ENCODE data around the gene KRT23. TPM values are rescaled to one million over a fixed set of nuclear protein-coding genes. Genes with fewer than 3 reads are reported as not detected.
"Not testable (repeated sequence)": the region's sequence is repeated elsewhere in the genome, so short reads cannot be mapped to it uniquely, and the experiment has no call there.

The KRT23 gene
- polyA plus RNA-seq, 4 donors: 0.57 to 2.3 (median 1.6) TPM

DNA sequence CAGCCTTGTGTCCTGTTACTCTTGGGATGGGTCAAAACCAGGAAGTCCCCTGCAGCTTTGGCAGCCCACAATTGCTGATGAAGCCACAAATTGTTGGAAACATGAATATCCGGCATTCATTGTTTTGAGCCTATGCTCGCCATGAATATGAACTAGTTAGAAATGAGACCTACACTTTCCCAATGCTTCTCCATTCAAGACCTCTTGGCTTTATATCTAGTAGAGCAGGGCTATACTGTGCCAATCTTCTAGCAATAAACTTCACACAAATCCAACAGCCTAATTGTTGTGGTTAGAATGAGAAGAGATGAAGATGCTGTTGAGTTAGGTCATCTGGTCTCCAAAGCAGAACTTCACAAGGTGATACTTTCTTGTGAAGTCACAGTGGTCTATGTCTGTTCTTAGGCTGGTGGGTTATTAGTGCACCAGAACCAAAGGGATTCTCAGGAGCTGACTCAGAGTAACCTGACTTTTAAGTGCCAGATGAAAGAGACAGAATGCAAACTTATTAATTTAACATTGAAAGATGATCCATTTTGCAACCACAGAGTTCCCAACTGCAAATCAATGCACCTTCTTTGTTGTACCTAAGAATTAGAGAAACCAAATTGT is 13.7 kb upstream of the KRT23 start:
- DNase-seq (ENCODE audit: low read depth in 4 of 4, low spot score in 2 of 4): no peak

GRCh38 chr17:40950176-40950575 is 12.7 kb upstream of the KRT23 start:
- DNase-seq (ENCODE audit: low read depth in 4 of 4, low spot score in 2 of 4): no peak

DNA sequence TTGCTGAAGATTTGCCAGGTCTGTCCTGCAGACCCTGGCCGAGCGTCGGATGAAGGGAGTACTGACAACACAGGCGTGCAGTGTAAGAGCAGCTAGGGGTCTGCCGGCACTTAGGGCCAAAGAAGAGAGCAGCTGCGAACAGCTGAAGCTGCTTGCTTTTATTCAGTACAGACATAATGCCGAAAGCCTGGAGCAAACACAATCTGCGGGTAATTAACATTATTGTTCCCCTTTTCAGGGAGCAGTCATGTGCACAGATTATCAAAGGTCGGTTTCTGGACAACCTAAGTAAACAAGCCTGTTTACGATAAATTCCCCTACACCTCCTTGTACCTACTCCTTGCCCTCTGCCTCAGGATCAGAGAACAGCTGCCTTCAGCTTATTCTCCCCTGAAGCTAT is 12.0 kb upstream of the KRT23 start:
- DNase-seq (ENCODE audit: low read depth in 4 of 4, low spot score in 2 of 4): no peak

- DNase-seq (ENCODE audit: low read depth in 4 of 4, low spot score in 2 of 4): no peak
These were observed 10.5 kb upstream of the KRT23 start for GRCh38 chr17:40947929-40948328.

DNA sequence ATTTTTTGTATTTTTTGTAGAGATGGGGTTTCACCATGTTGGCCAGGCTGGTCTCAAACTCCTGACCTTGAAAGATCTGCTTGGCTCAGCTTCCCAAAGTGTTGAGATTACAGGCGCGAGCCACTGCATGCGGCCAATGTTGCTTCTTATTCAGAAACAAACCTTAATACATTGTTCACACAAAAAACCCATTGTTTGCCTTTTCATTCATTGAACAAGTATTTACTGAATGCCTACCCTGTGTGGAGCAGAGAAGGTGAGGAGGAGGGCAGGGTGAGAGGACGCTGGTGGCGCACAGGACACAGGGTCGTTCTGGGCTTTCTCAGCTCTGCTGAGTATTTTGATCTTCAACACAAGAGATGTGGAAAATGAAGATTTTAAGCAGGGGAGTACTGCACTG is 8.0 kb upstream of the KRT23 start:
- no peak for DNase-seq (ENCODE audit: low read depth in 4 of 4, low spot score in 2 of 4)

GRCh38 chr17:40944531-40944930 is 7.1 kb upstream of the KRT23 start:
- DNase-seq (ENCODE audit: low read depth in 4 of 4, low spot score in 2 of 4): no peak

GRCh38 chr17:40942553-40942952 is 5.1 kb upstream of the KRT23 start:
- DNase-seq (ENCODE audit: low read depth in 4 of 4, low spot score in 2 of 4): no peak

DNA sequence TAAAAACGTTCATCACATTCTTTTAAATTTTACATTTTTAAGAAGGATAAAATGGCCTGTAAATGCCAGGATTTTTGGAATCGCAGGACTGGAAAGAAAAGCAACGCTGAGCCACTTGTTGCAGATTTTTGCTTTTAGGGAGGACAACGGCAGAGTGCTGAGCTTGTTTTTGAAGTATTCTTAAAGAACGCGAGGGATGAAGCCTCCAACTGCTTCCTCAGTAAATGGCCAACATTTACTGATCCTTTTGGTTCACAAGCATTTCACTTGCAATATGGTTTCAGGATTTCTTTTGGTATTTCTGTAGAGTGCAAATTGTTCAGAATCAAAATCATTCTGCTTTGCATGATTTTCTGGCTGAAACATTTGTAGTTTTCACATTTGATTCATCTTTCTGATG is 2.8 kb upstream of the KRT23 start:
- DNase-seq (ENCODE audit: low read depth in 4 of 4, low spot score in 2 of 4): no peak

GRCh38 chr17:40938981-40939380 is 1.5 kb upstream of the KRT23 start:
- DNase-seq (ENCODE audit: low read depth in 4 of 4, low spot score in 2 of 4): no peak

GRCh38 chr17:40936976-40937375 is 470 bp downstream of the KRT23 start:
- DNase-seq (ENCODE audit: low read depth in 4 of 4, low spot score in 2 of 4): no peak

DNA sequence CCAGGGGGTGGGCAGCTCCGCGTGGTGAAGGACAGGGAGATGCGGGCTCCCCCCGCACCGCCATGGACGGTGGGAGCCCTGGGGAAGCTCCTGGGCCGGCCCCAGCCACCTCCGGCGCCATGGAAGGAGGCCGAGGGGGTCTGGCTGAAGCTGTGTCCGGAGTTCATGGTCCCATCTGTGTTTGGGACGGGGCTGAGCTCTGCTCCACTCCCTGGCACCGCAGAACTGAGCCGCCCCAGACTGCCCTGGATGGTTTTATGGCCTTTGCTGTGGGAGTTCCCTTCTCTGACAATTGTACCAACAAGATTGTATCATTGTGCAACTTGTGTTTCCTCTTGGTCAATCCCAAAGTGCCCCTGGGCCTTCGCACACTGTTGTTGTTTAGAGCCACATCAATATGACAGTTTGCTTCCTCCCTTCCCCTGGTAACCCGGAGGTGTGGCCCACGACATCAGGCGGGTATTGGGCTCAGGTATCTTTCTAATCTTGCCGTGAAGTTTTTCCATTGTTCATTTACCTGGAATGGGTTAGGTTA is 942 bp downstream of the KRT23 start:
- DNase-seq (ENCODE audit: low read depth in 4 of 4, low spot score in 2 of 4): no peak

- no peak for DNase-seq (ENCODE audit: low read depth in 4 of 4, low spot score in 2 of 4)
These were observed 1.8 kb downstream of the KRT23 start for GRCh38 chr17:40935624-40936023.

GRCh38 chr17:40932608-40933007 is 4.8 kb downstream of the KRT23 start:
- DNase-seq (ENCODE audit: low read depth in 4 of 4, low spot score in 2 of 4): no peak

- DNase-seq (ENCODE audit: low read depth in 4 of 4, low spot score in 2 of 4): no peak
These were observed 6.1 kb downstream of the KRT23 start for GRCh38 chr17:40931311-40931710.

DNA sequence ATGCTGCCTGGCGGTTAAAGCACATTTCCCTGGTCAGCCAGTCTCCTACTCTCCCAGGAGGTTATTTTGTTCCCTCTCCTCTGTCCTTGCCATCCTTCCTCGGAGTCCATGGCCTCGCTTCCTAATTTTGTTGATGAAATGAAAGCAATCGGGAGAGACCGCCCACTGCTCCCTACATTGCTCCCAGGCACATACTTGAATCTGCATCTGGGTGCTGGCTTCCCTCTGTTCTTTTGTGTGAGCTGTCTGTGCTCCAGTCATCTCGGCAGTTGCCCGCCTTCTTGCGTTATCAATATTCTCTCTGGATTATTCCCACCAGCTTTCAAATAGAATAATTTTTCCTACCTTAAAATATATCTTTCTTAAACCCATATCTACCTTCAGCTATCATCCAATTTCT is 11.1 kb downstream of the KRT23 start:
- no peak for DNase-seq (ENCODE audit: low read depth in 4 of 4, low spot score in 2 of 4)

DNA sequence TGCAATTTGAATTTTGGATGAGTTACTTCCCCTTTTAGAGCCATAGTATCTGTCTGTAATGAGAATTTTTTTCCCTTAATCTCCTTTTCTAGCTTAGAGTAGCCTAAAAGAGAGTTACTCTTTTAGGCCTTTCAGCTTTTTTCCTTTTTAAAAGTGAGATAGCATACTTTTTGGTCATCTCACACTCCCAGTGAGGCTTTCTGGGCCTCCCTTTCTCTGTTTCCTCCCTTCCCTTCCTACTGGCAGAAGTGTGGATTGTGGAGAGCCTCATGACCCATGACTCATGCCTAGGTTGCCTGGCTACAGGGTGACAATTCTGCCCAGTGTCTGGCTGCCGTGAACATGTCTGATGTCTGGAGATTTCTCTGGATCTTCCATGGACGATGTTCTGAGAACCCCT is 15.2 kb downstream of the KRT23 start:
- DNase-seq (ENCODE audit: low read depth in 4 of 4, low spot score in 2 of 4): no peak

- DNase-seq (ENCODE audit: low read depth in 4 of 4, low spot score in 2 of 4): no peak
These were observed 16.4 kb downstream of the KRT23 start for GRCh38 chr17:40921026-40921425.

DNA sequence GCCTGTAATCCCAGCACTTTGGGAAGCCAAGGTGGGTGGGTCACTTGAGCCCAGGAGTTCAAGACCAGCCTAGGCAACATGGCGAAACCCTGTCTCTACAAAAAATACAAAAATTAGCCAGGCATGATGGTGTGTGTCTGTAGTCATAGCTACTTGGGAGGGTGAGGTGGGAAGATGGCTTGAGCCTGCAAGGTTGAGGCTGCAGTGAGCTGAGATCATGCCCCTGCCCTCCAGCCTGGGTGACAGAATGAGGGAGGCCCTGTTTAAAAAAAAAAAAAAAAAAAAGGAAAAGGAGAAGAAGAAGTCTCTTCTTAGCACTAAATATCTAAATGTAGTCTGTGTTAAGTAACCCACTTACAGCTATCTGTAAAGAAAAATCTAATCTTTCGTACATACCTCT is 20.3 kb downstream of the KRT23 start:
- DNase-seq (ENCODE audit: low read depth in 4 of 4, low spot score in 2 of 4): not testable (repeated sequence)

- no peak for DNase-seq (ENCODE audit: low read depth in 4 of 4, low spot score in 2 of 4)
These were observed 21.1 kb downstream of the KRT23 start for GRCh38 chr17:40916366-40916765.

DNA sequence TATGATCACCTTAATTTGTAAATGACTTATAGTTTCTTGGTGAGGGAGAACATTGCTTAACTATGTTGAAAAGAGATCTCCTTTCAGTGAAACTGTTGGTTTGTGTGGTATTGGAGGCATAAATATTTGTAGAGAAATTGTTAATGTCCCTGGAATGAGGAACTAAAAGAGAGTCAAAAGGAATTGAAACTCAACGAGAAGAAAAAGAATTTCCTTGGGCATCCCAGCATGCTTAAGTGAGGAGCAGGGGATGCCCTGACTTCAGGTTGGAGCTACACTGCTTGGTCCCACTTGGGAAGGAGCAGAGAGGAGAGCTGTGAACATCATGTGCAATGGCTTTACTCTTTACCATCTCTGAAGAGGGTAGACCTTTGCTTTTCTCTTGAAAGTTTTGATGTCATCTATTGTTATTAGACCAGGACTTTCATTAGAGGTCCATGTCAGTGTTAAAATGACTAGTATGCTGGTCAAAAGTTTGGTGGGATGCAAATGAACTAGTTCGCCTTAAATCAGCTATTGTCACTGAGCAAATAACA is 21.7 kb downstream of the KRT23 start:
- no peak for DNase-seq (ENCODE audit: low read depth in 4 of 4, low spot score in 2 of 4)

DNA sequence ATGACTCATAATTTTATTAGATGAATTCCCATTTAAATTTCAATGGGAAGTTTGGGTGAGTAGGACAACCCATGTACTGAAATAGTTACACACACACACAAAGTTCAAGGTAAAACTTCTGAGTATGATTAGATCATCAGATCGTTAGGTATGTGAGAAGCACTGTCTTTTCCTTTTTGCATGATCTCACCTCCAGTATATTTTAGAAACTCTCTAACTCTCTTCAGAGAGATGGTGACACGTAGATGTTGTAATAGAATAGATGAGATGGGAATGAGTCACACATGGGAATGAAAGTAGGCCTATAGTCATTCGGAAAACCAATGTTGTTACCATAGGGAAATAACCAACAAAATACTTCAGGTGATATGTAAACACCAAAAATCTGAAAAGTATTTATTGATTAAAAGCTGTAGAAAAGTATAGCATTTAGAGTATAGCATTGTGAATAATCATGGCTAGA is 22.2 kb downstream of the KRT23 start:
- DNase-seq (ENCODE audit: low read depth in 4 of 4, low spot score in 2 of 4): no peak

- DNase-seq (ENCODE audit: low read depth in 4 of 4, low spot score in 2 of 4): no peak
These were observed 23.2 kb downstream of the KRT23 start for GRCh38 chr17:40914075-40914855.
